Activated CD8-positive, alpha-beta memory T cell treated with anti-CD3 and anti-CD28 coated beads, Interleukin-2, amount 10 ng/mL, durations not matched to agents 7 days and 5 days (primary cell): ENCODE data around the gene C17orf107. TPM values are rescaled to one million over a fixed set of nuclear protein-coding genes. Genes with fewer than 3 reads are reported as not detected.
"Not testable (repeated sequence)": the region's sequence is repeated elsewhere in the genome, so short reads cannot be mapped to it uniquely, and the experiment has no call there.

Experiments used
- ATAC-seq: fragments of 150-1000 bp; cut with Tn5 transposase; one replicate; pipeline ENCODE4 v1.10.0; 2021; ENCODE audit warnings: moderate library complexity
- CTCF ChIA-PET: fragments of 350-600 bp; sonication (Branson Sonifier 250); formaldehyde crosslinking; loops from one replicate; lab custom pipeline; 2021; ENCODE audit warnings: antibody characterized with exemption; lab: Charles Lee
- DNase-seq: peaks from one replicate; pipeline ENCODE4 v3.0.0-alpha.2; 2020
- H3K27ac Mint-ChIP-seq: one replicate; pipeline ENCODE4 v1.8.0; 2021; ENCODE audit warnings: mild to moderate bottlenecking, mixed read lengths
- H3K27me3 Mint-ChIP-seq: one replicate; pipeline ENCODE4 v1.8.0; 2021; ENCODE audit warnings: mixed read lengths
- H3K36me3 Mint-ChIP-seq: one replicate; pipeline ENCODE4 v1.8.0; 2021; ENCODE audit warnings: mild to moderate bottlenecking, mixed read lengths
- H3K4me1 Mint-ChIP-seq: one replicate; pipeline ENCODE4 v1.8.0; 2021; ENCODE audit warnings: mixed read lengths
- H3K4me3 Mint-ChIP-seq: one replicate; pipeline ENCODE4 v1.8.0; 2021; ENCODE audit warnings: mild to moderate bottlenecking, moderate library complexity, mixed read lengths
- H3K9me3 Mint-ChIP-seq: one replicate; pipeline ENCODE4 v1.8.0; 2022; ENCODE audit warnings: low read depth, mixed read lengths
- total RNA-seq, 2 experiments: library from RNA; stranded (reverse); gene quantifications; one replicate each; pipeline ENCODE4 v1.2.3, GENCODE V29; 2021

The C17orf107 gene
- 1 to 10 TPM in 1 of 2 experiments, under 1 TPM in 1; 0.98 to 1.2 TPM for total RNA-seq

- Mint-ChIP-seq H3K36me3 (peaks cover 2% of the 10 kb centered on the region), H3K4me3 (peak within 1 kb of the TSS; percentile 80), H3K27me3 (peaks cover 4% of the 10 kb centered on the region), H3K9me3 (no peaks in the 10 kb centered on the region), H3K27ac (peak within 1 kb of the TSS; percentile 72), H3K4me1 (peaks cover 36% of the 10 kb centered on the region)
- CTCF ChIA-PET, result interaction anchor here (0.6 to 2.2 kb wide), 16 partner anchors 8 to 189 kb away, joined by 3 to 21 read pairs (median 4); partner anchors contain the start of genes ARRB2, GLTPD2, PFN1 and PSMB6
- peak; percentile 90 for DNase-seq
- ATAC-seq, result peak; percentile 83
Observed at GRCh38 chr17:4899341-4900230, at the start of gene C17orf107. Gene C17orf107 (plus strand): TSS chr17:4899536. CDS start chr17:4899763, 227 bp downstream.

DNA sequence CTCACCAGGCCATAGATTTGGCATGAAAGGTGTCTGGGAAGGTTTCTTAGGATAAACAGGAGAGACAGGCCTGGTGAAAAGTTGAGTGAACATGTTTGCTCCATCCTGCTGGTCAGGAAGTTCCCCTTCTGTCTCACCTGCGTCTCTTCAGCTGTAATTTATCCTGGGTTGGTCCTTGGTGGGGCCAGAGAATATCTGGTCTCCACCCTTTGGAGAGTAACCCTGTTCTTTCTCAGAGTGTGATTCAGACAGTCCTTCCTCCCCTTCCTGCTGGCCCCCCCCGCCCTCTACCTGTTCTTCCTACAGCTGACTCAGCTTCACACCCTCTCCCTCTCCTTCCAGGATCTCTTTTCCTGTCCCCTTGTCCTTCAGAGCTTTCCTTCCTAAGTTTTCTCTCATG is 49.1 kb upstream of the C17orf107 start:
- peaks cover 28% of the 10 kb centered on the region for H3K36me3 Mint-ChIP-seq
- DNase-seq, result no peak
- no peak overlapping the region for H3K4me3 Mint-ChIP-seq
- CTCF ChIA-PET, result no interaction called here
- peaks cover 11% of the 10 kb centered on the region for H3K4me1 Mint-ChIP-seq
- H3K27ac Mint-ChIP-seq, result no peak overlapping the region
- H3K9me3 Mint-ChIP-seq, result peaks cover 5% of the 10 kb centered on the region
- H3K27me3 Mint-ChIP-seq, result peaks cover 4% of the 10 kb centered on the region
- ATAC-seq, result no peak

DNA sequence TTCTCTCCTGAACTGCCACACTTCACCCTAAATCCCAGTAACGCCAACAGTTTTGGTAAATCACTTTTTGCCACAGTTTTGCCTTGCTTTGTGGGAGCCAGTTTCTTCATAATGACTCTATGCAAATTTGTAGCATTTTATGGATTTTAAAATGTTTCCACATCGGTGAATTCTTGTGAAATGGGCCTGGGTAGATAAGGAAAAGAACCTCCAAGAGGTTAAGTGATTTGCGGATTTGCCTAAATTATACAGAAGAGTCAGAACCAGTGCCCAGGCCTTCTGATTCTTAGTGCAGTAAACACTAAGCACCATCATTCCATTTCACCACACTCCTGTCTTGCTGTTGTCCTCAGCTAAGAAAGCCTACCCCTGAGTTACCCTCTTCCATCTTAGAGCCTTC is 48.3 kb upstream of the C17orf107 start:
- H3K27me3 Mint-ChIP-seq, result peaks cover 4% of the 10 kb centered on the region
- H3K4me3 Mint-ChIP-seq, result no peak overlapping the region
- CTCF ChIA-PET, result no interaction called here
- ATAC-seq (no peak), DNase-seq (no peak)
- H3K27ac Mint-ChIP-seq, result peak overlapping the region; percentile 20
- peaks cover 5% of the 10 kb centered on the region for H3K9me3 Mint-ChIP-seq
- H3K36me3 Mint-ChIP-seq, result peaks cover 28% of the 10 kb centered on the region
- H3K4me1 Mint-ChIP-seq, result peaks cover 11% of the 10 kb centered on the region

DNA sequence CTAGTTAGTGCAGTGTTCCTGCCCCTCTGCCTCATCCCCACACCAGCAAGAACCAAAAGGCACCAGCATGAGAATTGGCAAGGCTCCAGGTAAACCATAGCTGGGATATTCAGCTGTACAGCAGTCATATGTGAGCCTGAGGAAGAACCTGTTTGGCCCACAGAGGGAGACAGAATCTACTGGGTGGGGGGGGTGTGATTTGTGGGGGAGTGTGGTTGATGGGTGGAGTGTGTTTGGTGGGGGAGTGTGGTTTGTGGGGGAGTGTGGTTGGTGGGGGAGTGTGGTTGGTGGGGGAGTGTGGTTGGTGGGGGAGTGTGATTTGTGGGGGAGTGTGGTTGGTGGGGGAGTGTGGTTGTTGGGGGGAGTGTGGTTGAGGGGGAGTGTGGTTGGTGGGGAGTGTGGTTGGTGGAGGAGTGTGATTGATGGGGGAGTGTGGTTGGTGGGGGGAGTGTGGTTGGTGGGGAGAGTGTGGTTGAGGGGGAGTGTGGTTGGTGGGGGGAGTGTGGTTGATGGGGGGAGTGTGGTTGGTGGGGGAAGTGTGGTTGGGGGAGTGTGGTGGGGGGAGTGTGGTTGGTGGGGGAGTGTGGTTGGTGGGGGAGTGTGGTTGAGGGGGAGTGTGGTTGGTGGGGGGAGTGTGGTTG is 46.6 kb upstream of the C17orf107 start:
- Mint-ChIP-seq H3K9me3 (peaks cover 5% of the 10 kb centered on the region), H3K4me1 (peaks cover 13% of the 10 kb centered on the region), H3K27me3 (peaks cover 4% of the 10 kb centered on the region), H3K36me3 (peaks cover 32% of the 10 kb centered on the region), H3K4me3 (no peak overlapping the region), H3K27ac (peak overlapping the region; percentile 71)
- CTCF ChIA-PET, result no interaction called here
- ATAC-seq, result peak; percentile 12
- no peak for DNase-seq

DNA sequence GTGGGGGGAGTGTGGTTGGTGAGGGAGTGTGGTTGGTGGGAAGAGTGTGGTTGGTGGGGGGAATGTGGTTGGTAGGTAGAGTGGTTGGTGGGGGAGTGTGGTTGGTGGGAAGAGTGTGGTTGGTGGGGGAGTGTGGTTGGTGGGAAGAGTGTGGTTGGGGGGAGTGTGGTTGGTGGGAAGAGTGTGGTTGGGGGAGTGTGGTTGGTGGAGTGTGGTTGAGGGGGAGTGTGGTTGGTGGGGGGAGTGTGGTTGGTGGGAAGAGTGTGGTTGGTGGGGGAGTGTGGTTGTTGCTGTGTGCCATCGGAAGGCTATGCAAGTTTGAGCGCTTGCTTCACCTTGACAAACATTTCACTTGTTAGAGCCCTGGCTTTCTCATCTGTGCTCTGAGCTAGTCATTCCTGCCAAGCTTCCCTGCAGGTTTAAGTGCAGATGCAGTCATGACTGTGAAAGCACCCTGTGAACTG is 46.1 kb upstream of the C17orf107 start:
- peaks cover 4% of the 10 kb centered on the region for H3K27me3 Mint-ChIP-seq
- peaks cover 16% of the 10 kb centered on the region for H3K4me1 Mint-ChIP-seq
- no peak overlapping the region for H3K27ac Mint-ChIP-seq
- peaks cover 5% of the 10 kb centered on the region for H3K9me3 Mint-ChIP-seq
- peaks cover 32% of the 10 kb centered on the region for H3K36me3 Mint-ChIP-seq
- DNase-seq (no peak), ATAC-seq (peak; percentile 16)
- no peak overlapping the region for H3K4me3 Mint-ChIP-seq
- CTCF ChIA-PET, result no interaction called here

DNA sequence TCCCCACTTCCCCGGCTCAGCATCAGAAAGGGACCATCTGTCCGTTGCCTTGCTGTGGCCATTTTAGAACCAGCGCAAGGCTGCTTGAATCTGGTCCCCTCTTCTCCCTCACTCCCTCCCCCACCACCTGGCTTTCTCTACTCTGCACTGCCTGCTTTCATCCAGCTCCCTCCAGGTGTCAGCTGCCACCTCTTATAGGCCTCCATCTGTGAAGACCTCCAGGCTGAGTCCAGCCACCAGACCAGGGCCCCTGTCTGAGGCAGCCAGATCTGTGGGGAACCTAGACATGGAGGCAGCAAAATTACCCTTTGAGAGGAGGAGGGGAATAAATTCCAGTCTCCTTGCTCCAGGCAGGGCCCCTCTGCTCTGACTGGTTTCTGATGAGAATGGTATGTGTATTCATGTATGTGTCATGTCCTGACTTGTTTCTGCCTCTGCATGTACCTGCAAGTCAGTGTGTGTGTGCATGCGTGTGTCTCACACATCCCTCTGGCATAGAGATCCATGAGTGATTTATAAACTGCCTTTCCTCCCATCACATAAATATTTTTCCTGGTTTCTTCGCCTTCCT is 45.1 kb upstream of the C17orf107 start:
- no peak overlapping the region for H3K4me3 Mint-ChIP-seq
- peaks cover 32% of the 10 kb centered on the region for H3K36me3 Mint-ChIP-seq
- peaks cover 4% of the 10 kb centered on the region for H3K27me3 Mint-ChIP-seq
- DNase-seq (no peak), ATAC-seq (no peak)
- peaks cover 5% of the 10 kb centered on the region for H3K9me3 Mint-ChIP-seq
- no peak overlapping the region for H3K27ac Mint-ChIP-seq
- peaks cover 16% of the 10 kb centered on the region for H3K4me1 Mint-ChIP-seq
- CTCF ChIA-PET, result no interaction called here

DNA sequence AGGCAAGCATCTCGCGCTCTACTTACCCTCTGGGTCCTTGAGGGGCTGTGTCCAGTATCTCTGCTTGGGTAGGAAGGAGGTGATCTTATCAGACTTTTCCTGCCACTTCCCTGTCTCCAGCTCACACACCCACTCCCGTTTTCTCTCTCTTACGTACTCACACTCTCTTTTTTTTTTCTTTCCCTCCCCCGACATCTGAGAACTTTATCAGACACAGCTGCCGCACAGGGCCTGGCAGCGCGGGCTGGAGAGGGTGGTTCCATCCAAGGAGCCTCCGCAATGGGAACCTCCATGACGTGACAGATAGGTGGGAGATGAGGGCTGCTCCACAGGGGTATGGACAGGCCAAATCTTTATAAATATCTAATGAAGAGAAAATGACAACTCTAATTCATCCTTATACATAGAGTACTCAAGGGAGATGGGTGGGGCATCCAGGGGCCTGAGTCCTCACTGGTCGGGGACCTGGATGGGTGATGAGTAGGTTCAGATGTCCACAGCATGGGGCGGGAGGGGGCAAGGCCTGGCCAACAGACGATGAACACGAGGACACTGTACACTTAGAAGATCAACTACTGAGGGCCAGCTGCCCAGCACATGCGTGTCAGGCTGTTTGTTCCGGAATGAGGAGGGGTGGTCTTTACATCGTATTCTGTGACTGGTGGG is 42.9 kb upstream of the C17orf107 start:
- no peaks in the 10 kb centered on the region for H3K27me3 Mint-ChIP-seq
- ATAC-seq (no peak), DNase-seq (no peak)
- peaks cover 5% of the 10 kb centered on the region for H3K9me3 Mint-ChIP-seq
- peaks cover 12% of the 10 kb centered on the region for H3K4me1 Mint-ChIP-seq
- no peak overlapping the region for H3K4me3 Mint-ChIP-seq
- CTCF ChIA-PET, result interaction anchor here (1.8 kb wide), 1 partner anchor 16 kb away, joined by 5 read pairs; no protein-coding TSS in a partner anchor
- H3K27ac Mint-ChIP-seq, result no peak overlapping the region
- peaks cover 21% of the 10 kb centered on the region for H3K36me3 Mint-ChIP-seq

DNA sequence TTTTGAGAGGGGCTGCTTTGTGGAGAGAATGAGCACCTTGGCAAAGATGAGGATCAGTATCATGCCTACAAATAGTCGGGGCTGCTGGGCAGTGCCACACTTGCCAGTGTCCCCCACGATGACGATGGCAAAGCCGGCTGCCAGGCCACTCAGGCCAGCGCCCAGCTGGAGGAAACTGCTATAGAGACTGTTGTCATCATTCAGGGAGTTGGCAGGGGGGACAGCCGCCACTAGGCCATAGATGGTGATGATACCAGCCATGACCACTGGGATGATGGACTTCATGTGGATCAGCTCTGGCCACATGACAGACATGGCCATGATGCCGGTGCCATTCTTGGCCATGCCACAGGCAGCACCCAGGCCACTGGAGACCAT is 42.4 kb upstream of the C17orf107 start:
- DNase-seq (no peak), ATAC-seq (no peak)
- H3K36me3 Mint-ChIP-seq, result peaks cover 19% of the 10 kb centered on the region
- peaks cover 13% of the 10 kb centered on the region for H3K4me1 Mint-ChIP-seq
- peaks cover 5% of the 10 kb centered on the region for H3K9me3 Mint-ChIP-seq
- H3K4me3 Mint-ChIP-seq, result no peak overlapping the region
- peak overlapping the region; percentile 11 for H3K27ac Mint-ChIP-seq
- no peaks in the 10 kb centered on the region for H3K27me3 Mint-ChIP-seq
- CTCF ChIA-PET, result interaction anchor here (1.8 kb wide), 1 partner anchor 17 kb away, joined by 5 read pairs; no protein-coding TSS in a partner anchor

DNA sequence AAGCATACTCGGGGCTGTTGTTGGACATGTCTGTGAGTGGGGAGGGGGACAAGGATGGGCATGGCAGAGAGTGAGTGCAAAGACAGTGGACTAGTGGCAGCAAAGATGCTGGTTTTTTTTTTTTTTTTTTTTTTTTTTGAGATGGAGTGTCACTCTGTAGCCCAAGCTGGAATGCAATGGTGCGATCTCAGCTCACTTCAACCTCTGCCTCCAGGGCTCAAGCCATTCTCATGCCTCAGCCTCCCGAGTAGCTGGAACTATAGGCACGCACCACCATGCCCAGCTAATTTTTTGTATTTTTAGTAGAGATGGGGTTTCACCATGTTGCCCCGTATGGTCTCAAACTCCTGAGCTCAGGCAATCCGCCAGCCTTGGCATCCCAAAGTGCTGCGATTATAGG is 42.0 kb upstream of the C17orf107 start:
- not testable (repeated sequence) for H3K27me3 Mint-ChIP-seq, H3K9me3 Mint-ChIP-seq, DNase-seq, H3K4me3 Mint-ChIP-seq, ATAC-seq
- Mint-ChIP-seq H3K27ac (peak overlapping the region; percentile 11), H3K36me3 (peaks cover 15% of the 10 kb centered on the region), H3K4me1 (peaks cover 11% of the 10 kb centered on the region)
- CTCF ChIA-PET, result interaction anchor here (1.8 kb wide), 1 partner anchor 17 kb away, joined by 5 read pairs; no protein-coding TSS in a partner anchor

DNA sequence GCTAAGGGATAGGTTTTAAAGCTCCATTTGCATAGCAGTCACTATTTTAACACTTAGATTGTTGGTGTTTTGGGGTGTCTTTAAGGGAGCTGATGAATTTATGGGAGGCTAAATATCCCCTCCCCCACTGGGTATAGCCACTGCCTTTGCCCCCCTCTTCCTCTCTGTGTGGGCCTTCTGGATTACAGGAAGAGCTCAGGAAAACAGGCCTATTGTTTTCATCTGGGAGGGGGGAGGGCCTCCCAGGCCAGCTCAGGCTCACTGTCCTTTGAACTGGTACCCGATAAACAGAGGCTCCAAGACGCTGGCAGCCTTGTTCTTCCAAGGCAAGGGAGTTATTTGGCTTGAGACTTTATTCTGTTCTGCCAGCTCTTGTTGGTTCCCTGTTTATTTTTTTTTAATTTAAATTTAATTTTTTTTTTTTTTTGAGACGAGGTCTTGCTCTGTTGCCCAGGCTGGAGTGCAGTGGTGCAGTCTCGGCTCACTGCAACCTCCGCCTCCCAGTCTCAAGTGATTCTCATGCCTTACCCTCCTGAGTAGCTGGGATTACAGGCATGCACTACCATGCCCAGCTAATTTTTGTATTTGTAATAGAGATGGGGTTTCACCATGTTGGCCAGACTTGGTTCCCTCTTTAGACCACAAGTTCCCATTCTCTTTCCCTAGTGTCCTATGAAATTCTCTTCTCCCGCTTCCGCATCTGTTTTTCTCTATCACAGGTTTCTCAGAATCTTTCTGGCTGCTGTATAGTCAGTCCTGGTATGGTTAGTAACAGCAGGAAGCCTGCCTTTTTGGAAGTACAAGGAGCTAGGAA is 41.1 kb upstream of the C17orf107 start:
- no peaks in the 10 kb centered on the region for H3K9me3 Mint-ChIP-seq
- ATAC-seq, result no peak
- H3K4me3 Mint-ChIP-seq, result no peak overlapping the region
- H3K36me3 Mint-ChIP-seq, result peaks cover 15% of the 10 kb centered on the region
- CTCF ChIA-PET, result interaction anchor here (0.6 to 1.8 kb wide), 4 partner anchors 9 to 22 kb away, joined by 3 to 5 read pairs (median 4); no protein-coding TSS in a partner anchor
- DNase-seq, result no peak
- no peaks in the 10 kb centered on the region for H3K27me3 Mint-ChIP-seq
- no peak overlapping the region for H3K27ac Mint-ChIP-seq
- peaks cover 10% of the 10 kb centered on the region for H3K4me1 Mint-ChIP-seq

DNA sequence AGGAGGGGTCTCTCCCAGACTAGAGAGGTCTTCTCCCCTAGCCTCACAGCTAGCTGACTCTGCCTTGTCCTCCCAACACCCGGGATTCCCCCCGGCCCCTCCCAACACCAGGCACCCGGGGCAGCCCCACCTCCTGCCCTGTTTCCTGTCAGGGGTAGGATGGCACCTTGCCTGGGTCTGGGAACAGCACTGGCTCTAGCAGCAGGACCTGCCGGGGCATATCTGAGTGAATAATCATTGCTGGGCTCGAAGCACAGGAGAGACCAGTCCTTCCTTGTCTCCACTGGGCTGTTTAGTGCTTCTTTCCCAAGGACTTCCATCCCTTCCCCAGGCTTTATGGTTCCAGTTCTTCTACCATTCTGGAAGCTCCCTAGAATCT is 40.5 kb upstream of the C17orf107 start:
- Mint-ChIP-seq H3K4me1 (peaks cover 7% of the 10 kb centered on the region), H3K36me3 (peaks cover 15% of the 10 kb centered on the region), H3K27ac (no peak overlapping the region), H3K4me3 (no peak overlapping the region), H3K27me3 (no peaks in the 10 kb centered on the region), H3K9me3 (no peaks in the 10 kb centered on the region)
- DNase-seq, result no peak
- CTCF ChIA-PET, result no interaction called here
- ATAC-seq, result no peak
